WTC11 (cell line): Measurements from ENCODE around the gene VPS39. TPM values are rescaled to one million over a fixed set of nuclear protein-coding genes. Genes with fewer than 3 reads are reported as not detected.

ENCODE experiments used
- ATAC-seq: fragments of 200-7000 bp; cut with Tn5 transposase; 2 replicates; pipeline ENCODE4 v1.10.0; 2021; ENCODE audit warnings: mild to moderate bottlenecking, moderate library complexity
- CTCF ChIA-PET: fragments of 300-600 bp; sonication (Branson Sonifier 250); formaldehyde crosslinking; loops from one replicate; lab custom pipeline; 2021; ENCODE audit warnings: antibody characterized with exemption; lab: Charles Lee
- POLR2A ChIA-PET: fragments of 350-600 bp; sonication (Branson Sonifier 250); formaldehyde crosslinking; loops from one replicate; lab custom pipeline; 2021; ENCODE audit warnings: antibody characterized with exemption; lab: Charles Lee
- DNase-seq: peaks from one replicate; pipeline ENCODE4 v3.0.0; 2021; ENCODE audit warnings: low spot score
- H3K27ac Mint-ChIP-seq: 2 replicates; pipeline ENCODE4 v1.8.0; 2021; ENCODE audit warnings: mixed read lengths
- H3K27me3 Mint-ChIP-seq: 2 replicates; pipeline ENCODE4 v1.8.0; 2021; ENCODE audit warnings: low read depth, mild to moderate bottlenecking, moderate library complexity, mixed read lengths
- H3K36me3 Mint-ChIP-seq: 2 replicates; pipeline ENCODE4 v1.8.0; 2021; ENCODE audit warnings: mixed read lengths
- H3K4me1 Mint-ChIP-seq: 2 replicates; pipeline ENCODE4 v1.8.0; 2022; ENCODE audit warnings: mixed read lengths
- H3K4me3 Mint-ChIP-seq: 2 replicates; pipeline ENCODE4 v1.8.0; 2021; ENCODE audit warnings: mild to moderate bottlenecking, moderate library complexity, mixed read lengths
- H3K9me3 Mint-ChIP-seq: 2 replicates; pipeline ENCODE4 v1.8.0; 2021; ENCODE audit warnings: mixed read lengths
- AR ChIP-seq: fragments of 250-450 bp; sonication (Bioruptor Pico); IDR thresholded peaks from 2 replicates; pipeline ENCODE4 v1.9.0; 2021; ENCODE audit warnings: mild to moderate bottlenecking
- ELF4 ChIP-seq: sonication (generic); formaldehyde crosslinking; IDR thresholded peaks from 2 replicates; pipeline ENCODE4 v1.8.1; 2022; ENCODE audit warnings: low read depth, mild to moderate bottlenecking, moderate library complexity, missing genetic modification reagents
- HMGXB4 ChIP-seq: sonication (generic); formaldehyde crosslinking; IDR thresholded peaks from 2 replicates; pipeline ENCODE4 v1.8.1; 2023; ENCODE audit warnings: mild to moderate bottlenecking, moderate library complexity, missing genetic modification reagents
- JUN ChIP-seq: sonication (generic); formaldehyde crosslinking; IDR thresholded peaks from 2 replicates; pipeline ENCODE4 v1.8.0; 2023; ENCODE audit warnings: mild to moderate bottlenecking, missing genetic modification reagents
- PRRX2 ChIP-seq: fragments of 250-450 bp; sonication (Bioruptor Pico); IDR thresholded peaks from 2 replicates; pipeline ENCODE4 v1.8.0; 2021; ENCODE audit warnings: mild to moderate bottlenecking
- RORB ChIP-seq: fragments of 250-450 bp; sonication (Bioruptor Pico); IDR thresholded peaks from 2 replicates; pipeline ENCODE4 v1.9.0; 2021; ENCODE audit warnings: mild to moderate bottlenecking
- SOX15 ChIP-seq: fragments of 250-450 bp; sonication (Bioruptor Pico); IDR thresholded peaks from 2 replicates; pipeline ENCODE4 v1.9.0; 2021; ENCODE audit warnings: mild to moderate bottlenecking
- TEAD1 ChIP-seq: sonication (generic); formaldehyde crosslinking; IDR thresholded peaks from 2 replicates; pipeline ENCODE4 v1.8.0; 2022; ENCODE audit warnings: mild to moderate bottlenecking, missing genetic modification reagents
- TEAD4 ChIP-seq: sonication (generic); formaldehyde crosslinking; IDR thresholded peaks from 2 replicates; pipeline ENCODE4 v1.8.0; 2022; ENCODE audit warnings: mild to moderate bottlenecking, missing genetic modification reagents
- TP53 ChIP-seq: sonication (generic); formaldehyde crosslinking; IDR thresholded peaks from 2 replicates; pipeline ENCODE4 v1.8.1; 2023; ENCODE audit warnings: mild to moderate bottlenecking, missing genetic modification reagents
- ZBTB21 ChIP-seq: sonication (generic); formaldehyde crosslinking; IDR thresholded peaks from 2 replicates; pipeline ENCODE4 v1.8.1; 2023; ENCODE audit warnings: mild to moderate bottlenecking, missing genetic modification reagents, borderline replicate concordance
- ZNF281 ChIP-seq: sonication (generic); formaldehyde crosslinking; IDR thresholded peaks from 2 replicates; pipeline ENCODE4 v1.8.0; 2023; ENCODE audit warnings: mild to moderate bottlenecking, missing genetic modification reagents
- ZNF317 ChIP-seq: sonication (generic); formaldehyde crosslinking; IDR thresholded peaks from 2 replicates; pipeline ENCODE4 v1.8.1; 2023; ENCODE audit warnings: low read depth, mild to moderate bottlenecking, moderate library complexity, missing genetic modification reagents, borderline replicate concordance
- ZNF423 ChIP-seq: fragments of 250-450 bp; sonication (Bioruptor Pico); IDR thresholded peaks from 2 replicates; pipeline ENCODE4 v2.1.2; 2022; ENCODE audit warnings: mild to moderate bottlenecking, moderate library complexity
- total RNA-seq: library from RNA; stranded (reverse); gene quantifications from 3 replicates; pipeline ENCODE4 v1.2.3, GENCODE V29; 2021
- TF ChIP-seq, protein P1 (sequence below): sonication (generic); formaldehyde crosslinking; IDR thresholded peaks from 2 replicates; pipeline ENCODE4 v1.8.1; 2022; ENCODE audit warnings: missing genetic modification reagents, borderline replicate concordance
- TF ChIP-seq, protein P2 (sequence below): sonication (generic); formaldehyde crosslinking; IDR thresholded peaks from 2 replicates; pipeline ENCODE4 v1.8.1; 2022; ENCODE audit warnings: low read depth, mild to moderate bottlenecking, moderate library complexity, missing genetic modification reagents, borderline replicate concordance
- TF ChIP-seq, protein P3 (sequence below): fragments of 250-450 bp; sonication (Bioruptor Pico); IDR thresholded peaks from 2 replicates; pipeline ENCODE4 v2.1.2; 2022; ENCODE audit warnings: mild to moderate bottlenecking, moderate library complexity
- TF ChIP-seq, protein P4 (sequence below): sonication (generic); formaldehyde crosslinking; IDR thresholded peaks from 2 replicates; pipeline ENCODE4 v1.8.1; 2023; ENCODE audit warnings: mild to moderate bottlenecking, missing genetic modification reagents
- TF ChIP-seq, protein P5 (sequence below): fragments of 250-450 bp; sonication (Bioruptor Pico); IDR thresholded peaks from 2 replicates; pipeline ENCODE4 v1.9.0; 2021; ENCODE audit warnings: mild to moderate bottlenecking, borderline replicate concordance

The VPS39 gene
- total RNA-seq, 1 experiment from 2014 or later, result 44.5 TPM

GRCh38 chr15:42231088-42231487 is 23.0 kb upstream of the VPS39 start:
- H3K36me3 Mint-ChIP-seq, result peaks cover 16% of the 10 kb centered on the region
- POLR2A ChIA-PET, result no interaction called here
- CTCF ChIA-PET, result no interaction called here
- no peaks in the 10 kb centered on the region for H3K9me3 Mint-ChIP-seq
- H3K4me3 Mint-ChIP-seq, result no peak overlapping the region
- TF ChIP-seq JUN (no peak), ZNF423 (CRISPR knock-in tag) (no peak), ELF4 (CRISPR knock-in tag) (no peak), ZBTB21 (CRISPR knock-in tag) (no peak), SOX15 (CRISPR knock-in tag) (no peak), HMGXB4 (CRISPR knock-in tag) (no peak), ZNF317 (no peak), TEAD1 (CRISPR knock-in tag) (no peak), ZNF281 (CRISPR knock-in tag) (no peak), PRRX2 (no peak), AR (CRISPR knock-in tag) (no peak), RORB (CRISPR knock-in tag) (no peak), TP53 (CRISPR knock-in tag) (no peak), TEAD4 (CRISPR knock-in tag) (no peak)
- TF ChIP-seq, protein P1, sequence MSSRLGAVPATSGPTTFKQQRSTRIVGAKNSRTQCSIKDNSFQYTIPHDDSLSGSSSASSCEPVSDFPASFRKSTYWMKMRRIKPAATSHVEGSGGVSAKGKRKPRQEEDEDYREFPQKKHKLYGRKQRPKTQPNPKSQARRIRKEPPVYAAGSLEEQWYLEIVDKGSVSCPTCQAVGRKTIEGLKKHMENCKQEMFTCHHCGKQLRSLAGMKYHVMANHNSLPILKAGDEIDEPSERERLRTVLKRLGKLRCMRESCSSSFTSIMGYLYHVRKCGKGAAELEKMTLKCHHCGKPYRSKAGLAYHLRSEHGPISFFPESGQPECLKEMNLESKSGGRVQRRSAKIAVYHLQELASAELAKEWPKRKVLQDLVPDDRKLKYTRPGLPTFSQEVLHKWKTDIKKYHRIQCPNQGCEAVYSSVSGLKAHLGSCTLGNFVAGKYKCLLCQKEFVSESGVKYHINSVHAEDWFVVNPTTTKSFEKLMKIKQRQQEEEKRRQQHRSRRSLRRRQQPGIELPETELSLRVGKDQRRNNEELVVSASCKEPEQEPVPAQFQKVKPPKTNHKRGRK (CRISPR knock-in tag), result no peak
- TF ChIP-seq, protein P2, sequence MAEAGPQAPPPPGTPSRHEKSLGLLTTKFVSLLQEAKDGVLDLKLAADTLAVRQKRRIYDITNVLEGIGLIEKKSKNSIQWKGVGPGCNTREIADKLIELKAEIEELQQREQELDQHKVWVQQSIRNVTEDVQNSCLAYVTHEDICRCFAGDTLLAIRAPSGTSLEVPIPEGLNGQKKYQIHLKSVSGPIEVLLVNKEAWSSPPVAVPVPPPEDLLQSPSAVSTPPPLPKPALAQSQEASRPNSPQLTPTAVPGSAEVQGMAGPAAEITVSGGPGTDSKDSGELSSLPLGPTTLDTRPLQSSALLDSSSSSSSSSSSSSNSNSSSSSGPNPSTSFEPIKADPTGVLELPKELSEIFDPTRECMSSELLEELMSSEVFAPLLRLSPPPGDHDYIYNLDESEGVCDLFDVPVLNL, result no peak
- TF ChIP-seq, protein P3, sequence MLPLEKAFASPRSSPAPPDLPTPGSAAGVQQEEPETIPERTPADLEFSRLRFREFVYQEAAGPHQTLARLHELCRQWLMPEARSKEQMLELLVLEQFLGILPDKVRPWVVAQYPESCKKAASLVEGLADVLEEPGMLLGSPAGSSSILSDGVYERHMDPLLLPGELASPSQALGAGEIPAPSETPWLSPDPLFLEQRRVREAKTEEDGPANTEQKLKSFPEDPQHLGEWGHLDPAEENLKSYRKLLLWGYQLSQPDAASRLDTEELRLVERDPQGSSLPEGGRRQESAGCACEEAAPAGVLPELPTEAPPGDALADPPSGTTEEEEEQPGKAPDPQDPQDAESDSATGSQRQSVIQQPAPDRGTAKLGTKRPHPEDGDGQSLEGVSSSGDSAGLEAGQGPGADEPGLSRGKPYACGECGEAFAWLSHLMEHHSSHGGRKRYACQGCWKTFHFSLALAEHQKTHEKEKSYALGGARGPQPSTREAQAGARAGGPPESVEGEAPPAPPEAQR (CRISPR knock-in tag), result no peak
- TF ChIP-seq, protein P4, sequence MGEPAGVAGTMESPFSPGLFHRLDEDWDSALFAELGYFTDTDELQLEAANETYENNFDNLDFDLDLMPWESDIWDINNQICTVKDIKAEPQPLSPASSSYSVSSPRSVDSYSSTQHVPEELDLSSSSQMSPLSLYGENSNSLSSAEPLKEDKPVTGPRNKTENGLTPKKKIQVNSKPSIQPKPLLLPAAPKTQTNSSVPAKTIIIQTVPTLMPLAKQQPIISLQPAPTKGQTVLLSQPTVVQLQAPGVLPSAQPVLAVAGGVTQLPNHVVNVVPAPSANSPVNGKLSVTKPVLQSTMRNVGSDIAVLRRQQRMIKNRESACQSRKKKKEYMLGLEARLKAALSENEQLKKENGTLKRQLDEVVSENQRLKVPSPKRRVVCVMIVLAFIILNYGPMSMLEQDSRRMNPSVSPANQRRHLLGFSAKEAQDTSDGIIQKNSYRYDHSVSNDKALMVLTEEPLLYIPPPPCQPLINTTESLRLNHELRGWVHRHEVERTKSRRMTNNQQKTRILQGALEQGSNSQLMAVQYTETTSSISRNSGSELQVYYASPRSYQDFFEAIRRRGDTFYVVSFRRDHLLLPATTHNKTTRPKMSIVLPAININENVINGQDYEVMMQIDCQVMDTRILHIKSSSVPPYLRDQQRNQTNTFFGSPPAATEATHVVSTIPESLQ (CRISPR knock-in tag), result no peak
- TF ChIP-seq, protein P5, sequence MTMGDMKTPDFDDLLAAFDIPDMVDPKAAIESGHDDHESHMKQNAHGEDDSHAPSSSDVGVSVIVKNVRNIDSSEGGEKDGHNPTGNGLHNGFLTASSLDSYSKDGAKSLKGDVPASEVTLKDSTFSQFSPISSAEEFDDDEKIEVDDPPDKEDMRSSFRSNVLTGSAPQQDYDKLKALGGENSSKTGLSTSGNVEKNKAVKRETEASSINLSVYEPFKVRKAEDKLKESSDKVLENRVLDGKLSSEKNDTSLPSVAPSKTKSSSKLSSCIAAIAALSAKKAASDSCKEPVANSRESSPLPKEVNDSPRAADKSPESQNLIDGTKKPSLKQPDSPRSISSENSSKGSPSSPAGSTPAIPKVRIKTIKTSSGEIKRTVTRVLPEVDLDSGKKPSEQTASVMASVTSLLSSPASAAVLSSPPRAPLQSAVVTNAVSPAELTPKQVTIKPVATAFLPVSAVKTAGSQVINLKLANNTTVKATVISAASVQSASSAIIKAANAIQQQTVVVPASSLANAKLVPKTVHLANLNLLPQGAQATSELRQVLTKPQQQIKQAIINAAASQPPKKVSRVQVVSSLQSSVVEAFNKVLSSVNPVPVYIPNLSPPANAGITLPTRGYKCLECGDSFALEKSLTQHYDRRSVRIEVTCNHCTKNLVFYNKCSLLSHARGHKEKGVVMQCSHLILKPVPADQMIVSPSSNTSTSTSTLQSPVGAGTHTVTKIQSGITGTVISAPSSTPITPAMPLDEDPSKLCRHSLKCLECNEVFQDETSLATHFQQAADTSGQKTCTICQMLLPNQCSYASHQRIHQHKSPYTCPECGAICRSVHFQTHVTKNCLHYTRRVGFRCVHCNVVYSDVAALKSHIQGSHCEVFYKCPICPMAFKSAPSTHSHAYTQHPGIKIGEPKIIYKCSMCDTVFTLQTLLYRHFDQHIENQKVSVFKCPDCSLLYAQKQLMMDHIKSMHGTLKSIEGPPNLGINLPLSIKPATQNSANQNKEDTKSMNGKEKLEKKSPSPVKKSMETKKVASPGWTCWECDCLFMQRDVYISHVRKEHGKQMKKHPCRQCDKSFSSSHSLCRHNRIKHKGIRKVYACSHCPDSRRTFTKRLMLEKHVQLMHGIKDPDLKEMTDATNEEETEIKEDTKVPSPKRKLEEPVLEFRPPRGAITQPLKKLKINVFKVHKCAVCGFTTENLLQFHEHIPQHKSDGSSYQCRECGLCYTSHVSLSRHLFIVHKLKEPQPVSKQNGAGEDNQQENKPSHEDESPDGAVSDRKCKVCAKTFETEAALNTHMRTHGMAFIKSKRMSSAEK (CRISPR knock-in tag), result no peak
- H3K27me3 Mint-ChIP-seq, result no peaks in the 10 kb centered on the region
- DNase-seq (no peak), ATAC-seq (no peak)
- no peaks in the 10 kb centered on the region for H3K4me1 Mint-ChIP-seq
- no peak overlapping the region for H3K27ac Mint-ChIP-seq
